Hepatocyte (in vitro differentiated cells): ENCODE data around the gene CALCB.

ENCODE experiments used
- CTCF ChIP-seq: fragments of 200-600 bp; sonication (generic); IDR thresholded peaks from 2 replicates; pipeline ENCODE4 v1.5.1; 2016; ENCODE audit warnings: antibody characterized with exemption, mild to moderate bottlenecking; ENCODE audit not compliant: poor library complexity
- EZH2 ChIP-seq: fragments of 200-600 bp; sonication (generic); IDR thresholded peaks from 2 replicates; pipeline ENCODE4 v1.6.1; 2016; ENCODE audit warnings: antibody characterized with exemption, mild to moderate bottlenecking, borderline replicate concordance

GRCh38 chr11:15117751-15118150 is 44.4 kb downstream of the CALCB start:
- TF ChIP-seq CTCF (no peak), EZH2 (no peak)
